Measurements from ENCODE around the gene ZMIZ1.
A peak's percentile ranks its signal among the peaks of the same experiment; 100 is the strongest.
"Not testable (repeated sequence)": the region's sequence is repeated elsewhere in the genome, so short reads cannot be mapped to it uniquely, and the experiment has no call there.

Gene ZMIZ1

DNA sequence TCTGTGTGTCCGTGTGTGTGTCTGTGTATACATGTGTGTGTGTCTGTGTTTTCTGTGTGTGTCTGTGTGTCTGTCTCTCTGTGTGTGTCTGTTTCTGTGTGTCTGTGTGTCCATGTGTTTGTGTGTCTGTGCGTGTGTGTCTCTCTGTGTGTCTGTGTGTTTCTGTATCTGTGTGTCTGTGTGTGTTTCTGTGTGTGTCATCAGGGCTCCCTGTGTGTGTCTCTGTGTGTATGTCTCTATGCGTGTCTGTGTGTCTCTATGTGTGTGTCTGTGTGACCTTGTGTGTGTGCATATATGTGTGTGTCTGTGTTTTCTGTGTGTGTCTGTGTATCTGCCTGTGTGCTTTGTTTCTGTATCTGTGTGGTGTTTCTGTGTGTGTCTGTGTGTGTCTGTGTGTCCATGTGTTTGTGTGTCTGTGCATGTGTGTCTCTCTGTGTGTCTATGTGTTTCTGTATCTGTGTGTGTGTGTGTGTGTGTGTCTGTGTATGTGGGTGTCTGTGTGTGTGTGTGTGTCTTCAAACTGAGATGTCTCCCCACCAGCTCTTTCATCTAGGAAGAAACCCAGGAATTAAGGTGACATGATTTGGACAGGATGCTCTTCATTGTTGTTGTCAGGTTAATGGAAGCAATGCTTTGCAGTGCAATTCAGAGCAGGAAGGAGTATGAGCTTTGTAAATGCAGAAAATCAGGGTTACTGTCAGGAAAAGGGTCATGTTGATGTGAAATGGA lies 257.8 kb downstream of the ZMIZ1 start:
- Mint-ChIP-seq H3K27ac (no peak overlapping the region), H3K27me3 (no peaks in the 10 kb centered on the region), H3K4me1 (peaks cover 45% of the 10 kb centered on the region), H3K9me3 (no peaks in the 10 kb centered on the region), H3K4me3 (no peak overlapping the region)
- ATAC-seq, result no peak
- no peak for DNase-seq

DNA sequence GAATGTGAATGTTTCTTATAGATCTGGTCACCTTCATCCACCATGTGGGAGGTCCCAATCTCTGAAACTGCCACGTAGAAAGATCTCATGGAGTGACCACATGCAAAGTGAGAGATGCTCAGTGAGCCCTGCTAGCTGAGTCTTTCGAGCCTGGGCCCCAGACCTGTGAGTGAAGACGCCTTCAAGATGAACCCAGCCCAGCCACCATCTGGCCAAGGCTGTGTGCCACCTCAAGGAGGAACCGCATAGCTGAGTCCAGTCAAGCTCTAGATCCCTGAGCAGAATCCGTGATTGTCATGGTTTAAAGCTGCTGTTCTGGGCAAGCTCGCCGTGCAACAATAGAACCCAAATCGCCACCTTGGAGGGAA lies 258.3 kb downstream of the ZMIZ1 start:
- ATAC-seq (no peak), DNase-seq (no peak)
- Mint-ChIP-seq H3K27ac (no peak overlapping the region), H3K27me3 (no peaks in the 10 kb centered on the region), H3K9me3 (no peaks in the 10 kb centered on the region), H3K4me1 (peaks cover 45% of the 10 kb centered on the region), H3K4me3 (no peak overlapping the region)

DNA sequence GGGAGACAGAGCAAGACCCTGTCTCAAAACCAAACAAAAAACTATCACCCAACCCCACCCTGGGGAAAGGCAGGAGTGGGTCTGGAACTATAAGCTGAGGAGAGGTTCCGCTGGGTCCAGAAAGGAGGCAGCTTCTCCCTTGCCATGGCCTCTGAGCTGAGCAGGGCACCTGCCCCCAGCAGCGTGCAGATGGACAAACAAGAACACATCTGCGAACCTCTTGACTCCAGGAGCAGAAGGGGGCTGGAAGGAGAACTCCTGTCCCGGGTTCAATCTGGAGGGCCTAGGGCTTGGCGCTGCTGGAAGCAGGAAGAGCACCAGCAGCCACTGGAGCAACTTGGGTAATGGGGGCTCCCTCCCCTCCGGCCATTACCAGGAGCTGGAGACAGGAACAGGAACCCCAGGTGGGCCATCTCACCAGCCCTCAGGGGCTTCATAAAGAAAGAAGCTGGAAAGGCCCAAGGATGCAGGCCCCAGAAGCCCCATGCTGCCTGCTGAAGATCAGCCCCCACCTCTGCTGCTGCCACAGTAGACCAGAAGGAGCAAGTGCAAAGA lies 259.5 kb downstream of the ZMIZ1 start:
- DNase-seq (no peak), ATAC-seq (no peak)
- Mint-ChIP-seq H3K27me3 (no peaks in the 10 kb centered on the region), H3K27ac (no peak overlapping the region), H3K4me1 (peaks cover 35% of the 10 kb centered on the region), H3K9me3 (no peaks in the 10 kb centered on the region), H3K4me3 (no peak overlapping the region)

DNA sequence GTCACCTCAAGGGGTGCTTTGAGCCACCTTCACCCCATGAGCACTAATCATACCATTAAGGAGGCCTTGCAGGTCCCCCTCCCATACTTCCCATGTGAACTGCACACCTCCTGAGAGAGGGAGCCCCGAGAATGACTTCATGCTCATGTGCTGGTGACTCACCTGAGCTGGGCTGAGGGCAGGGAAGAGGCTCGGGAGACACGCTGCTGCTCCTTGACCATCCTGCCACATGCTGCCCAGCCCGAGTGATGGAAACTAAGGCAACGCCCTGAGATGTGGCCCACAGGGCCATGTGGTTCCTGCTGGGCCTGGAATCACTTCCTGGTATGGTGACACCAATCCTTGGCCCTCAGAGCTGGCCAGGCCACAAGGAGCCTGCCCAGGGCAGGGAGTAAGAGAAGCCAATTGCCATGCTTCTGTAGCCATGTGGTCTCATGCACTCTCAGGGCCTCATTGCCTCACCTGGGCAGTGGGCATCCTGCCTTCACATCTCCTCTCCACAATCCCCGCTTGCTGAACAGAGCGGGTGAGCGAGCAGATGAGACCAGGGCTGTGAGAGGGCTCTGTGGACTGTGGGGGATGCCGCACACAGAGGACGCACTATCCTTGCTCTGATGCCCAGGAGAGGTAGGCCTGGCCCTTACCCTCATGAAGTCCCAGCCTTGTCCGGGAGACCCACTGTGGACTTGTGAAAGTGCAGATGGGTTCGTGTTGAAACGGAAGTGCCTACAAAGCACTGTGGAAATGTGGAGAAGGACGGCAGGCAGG lies 260.2 kb downstream of the ZMIZ1 start:
- Mint-ChIP-seq H3K27ac (peak overlapping the region in 1 of 2 donors; percentile 45), H3K27me3 (no peaks in the 10 kb centered on the region), H3K4me3 (no peak overlapping the region), H3K9me3 (no peaks in the 10 kb centered on the region), H3K4me1 (peaks cover 35% of the 10 kb centered on the region)
- DNase-seq, result no peak
- ATAC-seq, result no peak

DNA sequence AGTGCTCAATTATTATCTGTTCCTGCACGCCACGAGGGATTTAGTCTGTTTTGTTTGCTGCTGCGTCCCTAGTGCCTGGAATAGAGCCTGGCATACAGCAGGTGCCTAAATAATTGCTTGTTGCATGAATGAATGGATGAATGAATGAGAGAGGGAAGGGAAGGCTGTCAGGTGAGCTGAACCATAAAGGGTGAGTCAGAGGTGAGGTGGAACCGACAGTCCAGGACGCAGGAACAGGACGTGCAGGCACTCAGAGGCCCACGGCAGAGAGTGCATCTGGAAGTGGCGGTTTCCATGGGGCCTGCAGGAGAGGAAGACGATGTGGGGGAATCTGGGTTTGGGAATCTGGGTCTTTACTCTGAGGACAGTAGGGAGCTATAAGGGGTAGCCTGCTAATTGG lies 260.8 kb downstream of the ZMIZ1 start:
- H3K4me3 Mint-ChIP-seq, result no peak overlapping the region
- no peaks in the 10 kb centered on the region for H3K9me3 Mint-ChIP-seq
- H3K4me1 Mint-ChIP-seq, result peaks cover 38% of the 10 kb centered on the region
- ATAC-seq, result no peak
- DNase-seq, result no peak
- H3K27me3 Mint-ChIP-seq, result no peaks in the 10 kb centered on the region
- peak overlapping the region; percentile 25 to 45 for H3K27ac Mint-ChIP-seq

DNA sequence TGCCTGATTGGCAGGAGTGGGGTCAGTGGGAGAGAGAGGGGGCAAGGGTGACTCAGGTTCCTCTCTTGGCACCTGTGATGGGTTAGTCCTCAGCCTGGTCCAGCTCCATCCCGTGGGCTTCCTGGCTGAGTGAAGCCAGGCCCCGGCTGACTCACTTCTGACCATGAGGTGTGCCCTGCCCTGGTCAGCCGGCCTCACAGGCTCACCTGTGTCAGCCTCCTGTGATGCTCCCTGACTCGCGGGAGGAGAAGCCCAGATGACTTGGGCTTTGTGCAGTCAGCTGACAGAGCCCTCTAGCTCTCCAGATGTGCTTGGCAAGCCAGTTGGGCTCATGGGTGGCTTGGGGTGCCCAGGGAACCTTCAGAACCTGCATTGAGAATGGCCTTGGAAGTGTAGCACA lies 262.5 kb downstream of the ZMIZ1 start:
- Mint-ChIP-seq H3K4me1 (peaks cover 48% of the 10 kb centered on the region), H3K27ac (peak overlapping the region; percentile 66 to 80), H3K4me3 (peak overlapping the region; percentile 34 to 50), H3K27me3 (no peaks in the 10 kb centered on the region), H3K9me3 (no peaks in the 10 kb centered on the region)
- no peak for DNase-seq
- peak; percentile 47 for ATAC-seq

DNA sequence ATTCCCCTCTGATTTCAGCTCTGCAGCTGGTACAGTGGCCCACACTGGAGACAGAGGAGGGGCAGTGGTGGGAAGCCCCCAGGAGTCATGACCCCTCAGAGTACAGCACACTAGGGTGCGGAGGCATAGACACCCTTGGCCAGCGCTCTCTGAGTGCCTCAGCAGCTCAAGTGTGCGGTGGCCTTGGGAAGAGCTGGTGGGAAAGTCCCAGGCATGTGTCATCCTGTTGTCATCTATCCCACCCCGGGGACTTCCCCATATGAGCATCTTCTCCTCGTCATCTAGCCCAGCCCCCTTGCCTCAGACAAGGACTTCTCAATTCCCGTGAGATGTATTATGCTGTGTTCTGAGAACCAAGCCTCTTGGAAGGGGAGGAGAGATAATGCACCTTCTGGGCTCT lies 262.9 kb downstream of the ZMIZ1 start:
- no peaks in the 10 kb centered on the region for H3K27me3 Mint-ChIP-seq
- H3K9me3 Mint-ChIP-seq, result no peaks in the 10 kb centered on the region
- peak overlapping the region; percentile 34 to 50 for H3K4me3 Mint-ChIP-seq
- peaks cover 51% of the 10 kb centered on the region for H3K4me1 Mint-ChIP-seq
- peak overlapping the region; percentile 66 to 80 for H3K27ac Mint-ChIP-seq
- DNase-seq (peak; percentile 71 to 89), ATAC-seq (peak; percentile 98)

DNA sequence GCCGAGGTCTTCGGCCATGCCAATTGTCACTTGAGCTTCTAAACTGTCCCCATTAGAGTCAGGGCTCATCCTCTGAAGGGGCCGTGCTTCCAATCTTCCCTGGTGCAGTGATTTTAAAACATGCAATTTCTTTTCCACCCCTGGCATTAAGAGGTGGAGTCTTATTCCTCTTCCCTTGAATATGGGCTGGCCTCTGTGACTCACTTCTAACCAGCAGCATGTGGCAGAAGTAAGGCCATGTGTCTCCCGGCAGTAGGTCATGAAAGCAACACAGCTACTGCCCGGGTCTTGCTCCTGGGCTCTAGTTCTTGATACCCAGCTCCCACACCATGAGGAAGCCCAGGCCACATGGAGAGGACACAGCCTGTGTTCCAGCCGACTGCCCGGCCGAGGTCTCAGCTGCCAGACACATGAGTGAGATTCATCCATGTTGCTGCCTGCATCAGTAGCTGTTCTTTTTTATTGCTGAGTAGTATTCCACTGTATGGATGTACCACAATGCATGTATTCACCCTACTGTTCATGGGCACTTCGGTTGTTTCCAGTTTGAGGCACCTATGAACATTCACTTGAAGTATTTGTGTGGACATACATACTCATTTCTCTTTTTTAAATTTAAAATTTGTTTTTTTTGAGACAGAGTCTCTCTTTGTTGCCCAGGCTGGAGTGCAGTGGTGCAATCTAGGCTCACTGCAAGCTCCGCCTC lies 264.0 kb downstream of the ZMIZ1 start:
- H3K4me3 Mint-ChIP-seq, DNase-seq, ATAC-seq, H3K27me3 Mint-ChIP-seq, H3K9me3 Mint-ChIP-seq: not testable (repeated sequence)
- Mint-ChIP-seq H3K27ac (peak overlapping the region; percentile 46 to 88), H3K4me1 (peaks cover 51% of the 10 kb centered on the region)

DNA sequence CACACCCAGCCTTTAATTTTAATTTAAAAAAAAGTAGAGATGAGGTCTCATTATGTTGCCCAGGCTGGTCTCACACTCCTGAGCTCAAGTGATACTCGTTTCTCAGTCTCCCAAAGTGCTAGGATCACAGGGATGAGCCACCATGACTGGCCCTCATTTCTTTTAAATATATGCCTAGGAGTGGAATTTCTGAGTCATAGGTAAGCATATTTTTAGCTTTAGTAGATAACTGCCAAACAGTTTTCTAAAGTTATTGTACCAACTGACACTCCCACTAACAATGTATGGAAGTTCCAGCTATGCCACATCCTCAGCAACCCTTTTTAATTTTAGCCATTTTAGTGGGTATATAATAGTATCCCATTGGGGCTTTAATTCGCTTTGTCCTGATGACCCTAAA lies 264.7 kb downstream of the ZMIZ1 start:
- H3K27ac Mint-ChIP-seq, result peak overlapping the region; percentile 46 to 88
- H3K4me1 Mint-ChIP-seq, result peaks cover 51% of the 10 kb centered on the region
- H3K27me3 Mint-ChIP-seq, result no peaks in the 10 kb centered on the region
- no peak for ATAC-seq
- no peak for DNase-seq
- H3K9me3 Mint-ChIP-seq, result peaks cover 0 to 7% of the 10 kb centered on the region in 2 donors
- no peak overlapping the region for H3K4me3 Mint-ChIP-seq

DNA sequence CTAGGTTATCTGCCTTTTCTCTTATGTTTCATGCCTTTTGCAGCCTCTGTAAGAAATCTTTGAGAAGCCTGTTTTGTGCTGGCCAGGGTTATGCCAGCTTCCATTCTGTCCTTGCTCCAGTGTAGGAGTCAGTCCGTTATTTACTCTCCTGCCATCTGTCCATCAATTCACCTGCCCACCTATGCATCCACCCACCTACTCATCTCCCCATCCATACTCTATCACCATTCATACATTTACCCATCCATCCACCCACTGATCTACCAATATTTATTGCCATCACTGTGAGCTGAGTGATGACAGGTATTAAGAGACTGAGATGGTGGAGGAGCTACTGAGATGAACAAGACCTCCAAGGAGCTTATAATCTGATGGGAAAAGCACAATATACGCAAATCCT lies 265.8 kb downstream of the ZMIZ1 start:
- Mint-ChIP-seq H3K4me1 (peaks cover 48% of the 10 kb centered on the region), H3K9me3 (peaks cover 0 to 7% of the 10 kb centered on the region in 2 donors), H3K27ac (peak overlapping the region in 1 of 2 donors; percentile 52), H3K27me3 (no peaks in the 10 kb centered on the region), H3K4me3 (no peak overlapping the region)
- ATAC-seq (no peak), DNase-seq (no peak)

DNA sequence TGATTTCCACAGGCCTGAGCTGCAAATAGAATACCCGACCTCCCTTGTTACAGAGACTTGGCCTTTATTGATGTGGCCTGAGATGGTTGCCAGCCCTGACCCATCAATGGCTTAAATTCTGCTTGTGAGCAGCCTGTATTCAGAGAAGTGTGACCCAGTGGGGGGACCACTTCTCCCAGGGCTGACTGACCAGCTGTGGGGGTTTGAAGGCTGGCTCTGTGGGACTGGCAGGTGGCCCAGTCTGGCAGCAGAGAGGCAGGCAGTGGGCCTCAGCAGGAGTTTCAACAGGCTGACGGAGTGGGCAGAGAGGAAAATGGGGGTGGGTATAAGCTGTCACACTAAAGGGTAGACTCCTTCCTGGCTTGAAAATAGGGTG lies 266.3 kb downstream of the ZMIZ1 start:
- H3K27me3 Mint-ChIP-seq, result no peaks in the 10 kb centered on the region
- peaks cover 46% of the 10 kb centered on the region for H3K4me1 Mint-ChIP-seq
- DNase-seq, result no peak
- peak overlapping the region; percentile 24 to 77 for H3K27ac Mint-ChIP-seq
- no peak overlapping the region for H3K4me3 Mint-ChIP-seq
- H3K9me3 Mint-ChIP-seq, result peaks cover 0 to 7% of the 10 kb centered on the region in 2 donors
- ATAC-seq, result no peak

DNA sequence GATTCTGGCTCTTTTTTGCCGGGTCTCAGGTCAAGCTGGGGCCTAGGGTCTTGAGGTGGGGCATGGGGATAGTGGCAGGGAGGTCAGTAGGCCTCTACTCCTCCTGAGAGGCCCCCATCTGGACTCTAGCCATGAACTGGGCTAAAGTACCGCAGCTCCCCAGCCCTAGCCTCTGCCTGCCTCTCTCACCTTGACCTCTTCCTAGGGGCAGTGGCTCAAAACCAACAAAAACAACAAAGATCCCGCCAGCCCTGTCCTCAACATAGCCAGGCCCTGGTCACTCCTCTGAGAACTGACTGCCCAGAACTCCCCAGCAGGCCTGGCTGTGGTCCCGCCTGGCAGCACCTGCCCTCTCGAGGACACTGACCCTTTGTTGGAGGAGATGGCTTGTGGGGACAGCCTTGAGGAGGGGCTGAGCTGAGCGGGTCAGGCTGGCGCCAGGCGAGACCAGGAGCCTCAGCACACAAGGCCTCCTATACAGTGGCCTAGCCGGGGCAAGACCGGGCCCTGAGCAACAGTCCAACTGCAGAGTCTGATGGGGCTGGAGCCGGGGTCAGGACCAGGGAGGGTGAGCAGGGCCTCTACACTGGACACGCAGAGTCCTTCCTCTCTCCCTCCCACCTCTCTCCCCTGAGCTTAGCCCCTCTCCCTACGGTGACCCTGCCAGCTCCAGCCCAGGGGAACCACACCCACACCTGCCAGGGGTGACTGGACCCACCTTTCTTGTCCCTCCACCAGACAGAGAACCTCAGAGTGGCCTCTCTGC lies 266.9 kb downstream of the ZMIZ1 start:
- peaks cover 48% of the 10 kb centered on the region for H3K4me1 Mint-ChIP-seq
- ATAC-seq (no peak), DNase-seq (no peak)
- no peaks in the 10 kb centered on the region for H3K27me3 Mint-ChIP-seq
- H3K27ac Mint-ChIP-seq, result peak overlapping the region; percentile 69 to 77
- peaks cover 0 to 7% of the 10 kb centered on the region in 2 donors for H3K9me3 Mint-ChIP-seq
- H3K4me3 Mint-ChIP-seq, result no peak overlapping the region

DNA sequence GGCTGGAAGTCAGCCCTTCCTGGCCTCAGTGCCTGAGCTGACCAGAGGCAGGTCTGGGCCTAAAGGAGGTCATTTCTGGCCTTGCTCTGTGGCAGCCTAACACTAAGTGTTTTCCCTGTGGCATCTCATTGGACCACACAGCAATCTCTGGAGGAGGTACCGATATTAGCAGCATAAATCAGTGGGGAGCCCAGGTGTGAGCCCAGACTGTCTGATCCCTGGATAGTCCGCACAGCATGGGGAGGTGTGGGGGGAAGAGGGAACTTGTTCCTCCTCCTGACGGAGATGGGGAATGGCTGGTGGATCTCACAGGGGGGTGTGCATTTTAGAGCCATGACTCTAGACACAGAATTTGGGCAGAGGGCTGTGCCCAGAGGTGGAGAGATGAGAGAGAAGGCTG lies 267.5 kb downstream of the ZMIZ1 start:
- Mint-ChIP-seq H3K27me3 (no peaks in the 10 kb centered on the region), H3K9me3 (peaks cover 0 to 7% of the 10 kb centered on the region in 2 donors), H3K27ac (no peak overlapping the region), H3K4me3 (no peak overlapping the region), H3K4me1 (peaks cover 45% of the 10 kb centered on the region)
- no peak for DNase-seq
- no peak for ATAC-seq

DNA sequence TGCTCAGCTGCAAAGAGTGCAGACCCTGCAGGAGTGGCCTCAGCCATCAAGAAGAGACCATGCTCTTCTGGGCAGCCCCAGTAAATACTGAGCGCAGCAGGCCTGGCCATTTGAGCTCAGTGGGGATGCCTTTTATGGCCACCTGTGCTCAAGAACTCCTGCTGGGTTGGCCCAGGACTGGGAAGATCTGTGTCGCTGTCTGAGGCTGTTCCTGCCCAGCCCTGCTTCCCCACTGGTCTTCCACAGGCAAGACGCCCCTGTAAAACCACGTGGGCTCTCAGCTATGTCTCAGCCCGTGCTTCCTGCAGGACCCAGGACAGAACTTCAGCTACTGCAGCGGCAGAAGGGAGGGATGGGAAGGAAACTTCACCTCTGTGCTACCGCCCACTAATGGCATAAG lies 268.0 kb downstream of the ZMIZ1 start:
- no peak for ATAC-seq
- Mint-ChIP-seq H3K27ac (no peak overlapping the region), H3K9me3 (peaks cover 0 to 7% of the 10 kb centered on the region in 2 donors), H3K4me3 (no peak overlapping the region), H3K4me1 (peaks cover 41% of the 10 kb centered on the region), H3K27me3 (no peaks in the 10 kb centered on the region)
- no peak for DNase-seq

DNA sequence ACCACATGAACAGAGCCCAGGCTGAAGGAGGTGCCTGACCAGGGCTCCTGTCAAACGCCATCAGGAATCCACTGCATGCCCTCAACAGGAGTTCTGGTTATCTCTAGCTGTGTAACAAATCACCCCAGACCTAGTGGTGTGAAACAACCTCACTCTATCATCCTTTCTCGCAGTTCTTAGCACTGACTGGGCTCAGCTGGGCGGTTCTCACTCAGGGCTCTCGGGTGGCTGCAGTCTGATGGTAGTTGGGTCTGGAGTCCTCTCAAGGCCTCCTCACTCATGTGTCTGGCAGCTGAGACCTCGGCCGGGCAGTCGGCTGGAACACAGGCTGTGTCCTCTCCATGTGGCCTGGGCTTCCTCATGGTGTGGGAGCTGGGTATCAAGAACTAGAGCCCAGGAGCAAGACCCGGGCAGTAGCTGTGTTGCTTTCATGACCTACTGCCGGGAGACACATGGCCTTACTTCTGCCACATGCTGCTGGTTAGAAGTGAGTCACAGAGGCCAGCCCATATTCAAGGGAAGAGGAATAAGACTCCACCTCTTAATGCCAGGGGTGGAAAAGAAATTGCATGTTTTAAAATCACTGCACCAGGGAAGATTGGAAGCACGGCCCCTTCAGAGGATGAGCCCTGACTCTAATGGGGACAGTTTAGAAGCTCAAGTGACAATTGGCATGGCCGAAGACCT lies 269.2 kb downstream of the ZMIZ1 start:
- not testable (repeated sequence) for DNase-seq, H3K27ac Mint-ChIP-seq, H3K9me3 Mint-ChIP-seq, H3K27me3 Mint-ChIP-seq, H3K4me3 Mint-ChIP-seq, ATAC-seq
- H3K4me1 Mint-ChIP-seq, result peaks cover 36% of the 10 kb centered on the region
